Measurements from ENCODE around the gene ADAM12. TPM values are rescaled to one million over a fixed set of nuclear protein-coding genes. Genes with fewer than 3 reads are reported as not detected.

ADAM12 gene
- total and polyA plus RNA-seq, 2 donors (not counting 3 experiments of a cell fraction or from before 2014, with no cell fraction given): 0.22 to 0.33 TPM

- Histone ChIP-seq H3K36me3 (ENCODE audit: control insufficient read depth in 2 of 2, extremely low read depth in 1 of 2, insufficient read depth in 2 of 2, low read length in 2 of 2) (no peaks in the 10 kb centered on the region), H3K4me1 (ENCODE audit: control insufficient read depth, extremely low read depth, insufficient read depth, low read length) (no peaks in the 10 kb centered on the region), H3K27ac (ENCODE audit: insufficient read depth, low read depth, low read length) (no peak overlapping the region), H3K9me3 (replicated peaks; ENCODE audit: control insufficient read depth, insufficient read depth, low read length) (no peaks in the 10 kb centered on the region), H3K27me3 (ENCODE audit: control insufficient read depth in 2 of 2, insufficient read depth in 2 of 2, low read length in 2 of 2) (no peaks in the 10 kb centered on the region), H3K79me2 (ENCODE audit: control insufficient read depth, insufficient read depth, low read length) (no peaks in the 10 kb centered on the region), H4K20me1 (replicated peaks; ENCODE audit: control insufficient read depth, extremely low read depth, insufficient read depth, low read length) (no peaks in the 10 kb centered on the region), H3K9me1 (replicated peaks; ENCODE audit: control insufficient read depth, extremely low read depth, insufficient read depth, low read length) (no peaks in the 10 kb centered on the region), H3K4me3 (replicated peaks in 1 of 3; ENCODE audit: insufficient read depth in 1 of 3, low read depth in 1 of 3, low read length in 3 of 3) (no peak overlapping the region), H3K4me2 (ENCODE audit: insufficient read depth, low read length) (no peak overlapping the region), H3K9ac (replicated peaks; ENCODE audit: extremely low read depth, insufficient read depth, low read length) (no peak overlapping the region), H2AFZ (ENCODE audit: low read depth, low read length) (no peak overlapping the region)
- no peak for DNase-seq (ENCODE audit: low read depth, low spot score)
- FAIRE-seq: no peak
- TF ChIP-seq MYC (IDR thresholded peaks at IDR 0.05; ENCODE audit: low read depth, low read length): no peak
- no peak for TF ChIP-seq EZH2 (IDR thresholded peaks at IDR 0.05; ENCODE audit: borderline replicate concordance, low read depth, low read length, severe bottlenecking)
- no peak for TF ChIP-seq FOS (IDR thresholded peaks at IDR 0.05; ENCODE audit: borderline replicate concordance, insufficient read depth, low read length)
- intact Hi-C loops (cut with micrococcal nuclease) (no loop called here), dilution Hi-C loops (cut with MboI; ENCODE audit: extremely low pct_ligation_motif_present, low sequenced_read_pairs) (no loop called here)
- CTCF ChIA-PET: no interaction called here
- BruUV-seq (replicated peaks): no TSS peak
- POLR2A ChIA-PET: no interaction called here
Observed at GRCh38 chr10:126272526-126272925, 115.8 kb downstream of the ADAM12 start.

GRCh38 chr10:126270111-126270510 lies 118.2 kb downstream of the ADAM12 start:
- H3K27ac ChIP-seq (ENCODE audit: insufficient read depth, low read depth, low read length): no peak overlapping the region
- intact Hi-C loops (cut with micrococcal nuclease): no loop called here
- FAIRE-seq: no peak
- H3K79me2 ChIP-seq (ENCODE audit: control insufficient read depth, insufficient read depth, low read length): no peaks in the 10 kb centered on the region
- no peak overlapping the region for H3K4me2 ChIP-seq (ENCODE audit: insufficient read depth, low read length)
- H3K9me3 ChIP-seq (replicated peaks; ENCODE audit: control insufficient read depth, insufficient read depth, low read length): no peaks in the 10 kb centered on the region
- TF ChIP-seq FOS (IDR thresholded peaks at IDR 0.05; ENCODE audit: borderline replicate concordance, insufficient read depth, low read length): no peak
- TF ChIP-seq EZH2 (IDR thresholded peaks at IDR 0.05; ENCODE audit: borderline replicate concordance, low read depth, low read length, severe bottlenecking): no peak
- TF ChIP-seq CTCF (IDR thresholded peaks at IDR 0.05; ENCODE audit: extremely low read depth in 1 of 2, insufficient read depth in 1 of 2, low read depth in 1 of 2, low read length in 2 of 2): no peak
- no peak for TF ChIP-seq JUN (IDR thresholded peaks at IDR 0.05; ENCODE audit: borderline replicate concordance, insufficient read depth, insufficient read length, low read depth)
- TF ChIP-seq POLR2AphosphoS5 (IDR thresholded peaks at IDR 0.05; ENCODE audit: insufficient read depth, low read depth, low read length): no peak
- TF ChIP-seq POLR2A (IDR thresholded peaks at IDR 0.05; ENCODE audit: low read depth, low read length): no peak
- TF ChIP-seq GATA2 (IDR thresholded peaks at IDR 0.05; ENCODE audit: insufficient read depth, insufficient read length, low read depth, low read length): no peak
- TF ChIP-seq MYC (IDR thresholded peaks at IDR 0.05; ENCODE audit: low read depth, low read length): no peak
- TF ChIP-seq, protein P1, sequence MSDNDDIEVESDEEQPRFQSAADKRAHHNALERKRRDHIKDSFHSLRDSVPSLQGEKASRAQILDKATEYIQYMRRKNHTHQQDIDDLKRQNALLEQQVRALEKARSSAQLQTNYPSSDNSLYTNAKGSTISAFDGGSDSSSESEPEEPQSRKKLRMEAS (IDR thresholded peaks at IDR 0.05; ENCODE audit: insufficient read depth, insufficient read length): no peak
- H2AFZ ChIP-seq (ENCODE audit: low read depth, low read length): no peak overlapping the region
- H3K9me1 ChIP-seq (replicated peaks; ENCODE audit: control insufficient read depth, extremely low read depth, insufficient read depth, low read length): no peaks in the 10 kb centered on the region
- POLR2A ChIA-PET: no interaction called here
- H3K4me1 ChIP-seq (ENCODE audit: control insufficient read depth, extremely low read depth, insufficient read depth, low read length): no peaks in the 10 kb centered on the region
- dilution Hi-C loops (cut with MboI; ENCODE audit: extremely low pct_ligation_motif_present, low sequenced_read_pairs): no loop called here
- BruUV-seq (replicated peaks): no TSS peak
- no peak overlapping the region for H3K9ac ChIP-seq (replicated peaks; ENCODE audit: extremely low read depth, insufficient read depth, low read length)
- H3K4me3 ChIP-seq (replicated peaks in 1 of 3; ENCODE audit: insufficient read depth in 1 of 3, low read depth in 1 of 3, low read length in 3 of 3): no peak overlapping the region
- H3K27me3 ChIP-seq (ENCODE audit: control insufficient read depth in 2 of 2, insufficient read depth in 2 of 2, low read length in 2 of 2): no peaks in the 10 kb centered on the region
- CTCF ChIA-PET: no interaction called here
- H3K36me3 ChIP-seq (ENCODE audit: control insufficient read depth in 2 of 2, extremely low read depth in 1 of 2, insufficient read depth in 2 of 2, low read length in 2 of 2): no peaks in the 10 kb centered on the region
- no peak for DNase-seq (ENCODE audit: low read depth, low spot score)
- H4K20me1 ChIP-seq (replicated peaks; ENCODE audit: control insufficient read depth, extremely low read depth, insufficient read depth, low read length): no peaks in the 10 kb centered on the region
